KMS-11 (cell line): ENCODE results near the gene CAPN9.

Source experiments
- H2AFZ ChIP-seq: fragments of 200-600 bp; sonication (generic); 2 replicates; pipeline ENCODE4 v1.6.1; 2016; ENCODE audit warnings: antibody characterized with exemption, mixed run types, low read depth
- H3K27ac ChIP-seq: fragments of 200-600 bp; sonication (generic); 2 replicates; pipeline ENCODE4 v1.6.1; 2016; ENCODE audit warnings: mild to moderate bottlenecking, mixed run types
- H3K27me3 ChIP-seq: fragments of 200-600 bp; sonication (generic); 2 replicates; pipeline ENCODE4 v1.6.1; 2017; ENCODE audit warnings: mild to moderate bottlenecking, low read depth, mixed run types, moderate library complexity; ENCODE audit not compliant: insufficient read depth
- H3K36me3 ChIP-seq: fragments of 200-600 bp; sonication (generic); 2 replicates; pipeline ENCODE4 v1.6.1; 2017; ENCODE audit warnings: mild to moderate bottlenecking, mixed run types; ENCODE audit not compliant: insufficient read depth
- H3K4me1 ChIP-seq: fragments of 200-600 bp; sonication (generic); 2 replicates; pipeline ENCODE4 v1.6.1; 2016; ENCODE audit warnings: mild to moderate bottlenecking, low read depth, mixed run types; ENCODE audit not compliant: poor library complexity, severe bottlenecking
- H3K4me2 ChIP-seq: fragments of 200-600 bp; sonication (generic); 2 replicates; pipeline ENCODE4 v1.7.0; 2016; ENCODE audit warnings: mild to moderate bottlenecking, mixed run types
- H3K4me3 ChIP-seq: fragments of 200-600 bp; sonication (generic); IDR thresholded peaks from 2 replicates; pipeline ENCODE4 v1.6.1; 2017; ENCODE audit warnings: low read depth, low read length, mixed read lengths; ENCODE audit not compliant: insufficient read depth
- H3K79me2 ChIP-seq: fragments of 200-600 bp; sonication (generic); 2 replicates; pipeline ENCODE4 v1.6.1; 2016; ENCODE audit warnings: low read depth, mixed run types; ENCODE audit not compliant: insufficient read depth
- H3K9ac ChIP-seq: fragments of 200-600 bp; sonication (generic); 2 replicates; pipeline ENCODE4 v1.6.1; 2016; ENCODE audit warnings: mild to moderate bottlenecking, mixed run types
- H4K20me1 ChIP-seq: fragments of 200-600 bp; sonication (generic); 2 replicates; pipeline ENCODE4 v1.6.1; 2016; ENCODE audit warnings: mild to moderate bottlenecking, mixed run types; ENCODE audit not compliant: insufficient read depth
- CTCF ChIP-seq: fragments of 200-600 bp; sonication (generic); conservative IDR thresholded peaks from 2 replicates; pipeline ENCODE4 v1.6.1; 2017; ENCODE audit warnings: low read depth, mild to moderate bottlenecking, antibody characterized with exemption, low read length, moderate library complexity, mixed read lengths

The CAPN9 gene

GRCh38 chr1:230778916-230779590 lies 31.9 kb downstream of the CAPN9 start:
- no peaks in the 10 kb centered on the region for H3K27me3 ChIP-seq
- H3K4me1 ChIP-seq: peaks cover 16% of the 10 kb centered on the region
- H3K27ac ChIP-seq: no peak overlapping the region
- no peaks in the 10 kb centered on the region for H4K20me1 ChIP-seq
- H3K79me2 ChIP-seq: no peaks in the 10 kb centered on the region
- no peak overlapping the region for H2AFZ ChIP-seq
- TF ChIP-seq CTCF: no peak
- no peak overlapping the region for H3K4me2 ChIP-seq
- no peak overlapping the region for H3K9ac ChIP-seq
- no peak overlapping the region for H3K4me3 ChIP-seq
- no peaks in the 10 kb centered on the region for H3K36me3 ChIP-seq

- H4K20me1 ChIP-seq: no peaks in the 10 kb centered on the region
- no peak overlapping the region for H3K4me3 ChIP-seq
- H2AFZ ChIP-seq: no peak overlapping the region
- no peak for TF ChIP-seq CTCF
- no peak overlapping the region for H3K9ac ChIP-seq
- no peaks in the 10 kb centered on the region for H3K79me2 ChIP-seq
- H3K4me2 ChIP-seq: 0 out of 2 replicates have a peak overlapping the region, but pooled peaks have one; percentile 16
- H3K36me3 ChIP-seq: no peaks in the 10 kb centered on the region
- no peak overlapping the region; the same call in 1 of the 2 replicates for H3K27ac ChIP-seq
- no peaks in the 10 kb centered on the region for H3K27me3 ChIP-seq
- H3K4me1 ChIP-seq: peaks cover 16% of the 10 kb centered on the region
Observed at GRCh38 chr1:230781131-230781530, 33.9 kb downstream of the CAPN9 start.

- H3K9ac ChIP-seq: no peak overlapping the region
- peaks cover 16% of the 10 kb centered on the region for H3K4me1 ChIP-seq
- no peak for TF ChIP-seq CTCF
- no peaks in the 10 kb centered on the region for H3K79me2 ChIP-seq
- no peaks in the 10 kb centered on the region for H4K20me1 ChIP-seq
- H3K4me3 ChIP-seq: no peak overlapping the region
- H3K27me3 ChIP-seq: no peaks in the 10 kb centered on the region
- H3K4me2 ChIP-seq: peak overlapping the region; percentile 16; the same call in 1 of the 2 replicates
- H3K27ac ChIP-seq: no peak overlapping the region; the same call in 1 of the 2 replicates
- no peaks in the 10 kb centered on the region for H3K36me3 ChIP-seq
- H2AFZ ChIP-seq: no peak overlapping the region
Observed at GRCh38 chr1:230781594-230781993, 34.4 kb downstream of the CAPN9 start.

- H3K27me3 ChIP-seq: no peaks in the 10 kb centered on the region
- H3K4me2 ChIP-seq: no peak overlapping the region
- H3K4me1 ChIP-seq: peaks cover 16% of the 10 kb centered on the region
- H3K9ac ChIP-seq: no peak overlapping the region
- no peak overlapping the region for H3K4me3 ChIP-seq
- H3K27ac ChIP-seq: no peak overlapping the region
- H3K79me2 ChIP-seq: no peaks in the 10 kb centered on the region
- no peak for TF ChIP-seq CTCF
- no peak overlapping the region for H2AFZ ChIP-seq
- H4K20me1 ChIP-seq: no peaks in the 10 kb centered on the region
- H3K36me3 ChIP-seq: no peaks in the 10 kb centered on the region
Observed at GRCh38 chr1:230784163-230784562, 37.0 kb downstream of the CAPN9 start.
